ENCODE data around the gene CTDSPL2. TPM values are rescaled to one million over a fixed set of nuclear protein-coding genes. Genes with fewer than 3 reads are reported as not detected.
"Not testable (repeated sequence)": the region's sequence is repeated elsewhere in the genome, so short reads cannot be mapped to it uniquely, and the experiment has no call there.

The CTDSPL2 gene
- total and polyA plus RNA-seq, 5 donors from 2014 or later: 41.3 to 81.8 (median 45.7) TPM

GRCh38 chr15:44453578-44454283, 26.3 kb downstream of the CTDSPL2 start:
- H3K27me3 ChIP-seq (ENCODE audit: control insufficient read depth, insufficient read depth, low read length); H3K27ac ChIP-seq (ENCODE audit: insufficient read depth, low read length, poor library complexity, severe bottlenecking); H3K4me3 Mint-ChIP-seq; H3K4me1 ChIP-seq (ENCODE audit: control insufficient read depth, insufficient read depth, low read length, poor library complexity, severe bottlenecking); H3K36me3 Mint-ChIP-seq; H3K27me3 Mint-ChIP-seq; H3K36me3 ChIP-seq (ENCODE audit: control insufficient read depth, insufficient read depth, low read length); H3K4me3 ChIP-seq (ENCODE audit: low read depth, low read length); DNase-seq; ATAC-seq (ENCODE audit: low read depth in 2 of 2); H3K9me3 Mint-ChIP-seq; H3K9me3 ChIP-seq (ENCODE audit: control insufficient read depth in 2 of 2, low read length in 2 of 2): not testable (repeated sequence)
- Mint-ChIP-seq H3K27ac (peak overlapping the region in 1 of 3 donors; percentile 45), H3K4me1 (peaks cover 24 to 73% (median 48%) of the 10 kb centered on the region in 4 donors)

GRCh38 chr15:44458429-44458828, 31.0 kb downstream of the CTDSPL2 start:
- Histone ChIP-seq H3K9me3 (ENCODE audit: control insufficient read depth in 2 of 2, low read length in 2 of 2) (no peaks in the 10 kb centered on the region), H3K36me3 (ENCODE audit: control insufficient read depth, insufficient read depth, low read length) (peaks cover 35% of the 10 kb centered on the region), H3K27me3 (ENCODE audit: control insufficient read depth, insufficient read depth, low read length) (no peaks in the 10 kb centered on the region), H3K4me1 (ENCODE audit: control insufficient read depth, insufficient read depth, low read length, poor library complexity, severe bottlenecking) (peaks cover 6% of the 10 kb centered on the region), H3K4me3 (ENCODE audit: low read depth, low read length) (no peak overlapping the region), H3K27ac (ENCODE audit: insufficient read depth, low read length, poor library complexity, severe bottlenecking) (no peak overlapping the region)
- Mint-ChIP-seq H3K27me3 (no peaks in the 10 kb centered on the region), H3K27ac (peak overlapping the region in 1 of 3 donors; percentile 13), H3K36me3 (peaks cover 13% of the 10 kb centered on the region), H3K9me3 (no peaks in the 10 kb centered on the region), H3K4me1 (peaks cover 13 to 48% (median 36%) of the 10 kb centered on the region in 4 donors), H3K4me3 (no peak overlapping the region)
- DNase-seq (no peak), ATAC-seq (ENCODE audit: low read depth in 2 of 2) (no peak)

- H3K9me3 ChIP-seq (ENCODE audit: control insufficient read depth in 2 of 2, low read length in 2 of 2): peaks cover 0 to 2% of the 10 kb centered on the region in 2 experiments
- no peaks in the 10 kb centered on the region for H3K4me1 ChIP-seq (ENCODE audit: control insufficient read depth, insufficient read depth, low read length, poor library complexity, severe bottlenecking)
- no peaks in the 10 kb centered on the region for H3K27me3 ChIP-seq (ENCODE audit: control insufficient read depth, insufficient read depth, low read length)
- no peak overlapping the region for H3K27ac ChIP-seq (ENCODE audit: insufficient read depth, low read length, poor library complexity, severe bottlenecking)
- DNase-seq: no peak
- H3K4me3 ChIP-seq (ENCODE audit: low read depth, low read length): no peak overlapping the region
- H3K36me3 ChIP-seq (ENCODE audit: control insufficient read depth, insufficient read depth, low read length): peaks cover 22% of the 10 kb centered on the region
- peak overlapping the region in 1 of 3 donors; percentile 32 for H3K27ac Mint-ChIP-seq
- ATAC-seq (ENCODE audit: low read depth in 2 of 2): no peak
- H3K4me1 Mint-ChIP-seq: peaks cover 23 to 36% (median 25%) of the 10 kb centered on the region in 4 donors
- peaks cover 0 to 4% (median 0%) of the 10 kb centered on the region in 7 donors for H3K9me3 Mint-ChIP-seq
- no peaks in the 10 kb centered on the region for H3K27me3 Mint-ChIP-seq
- H3K4me3 Mint-ChIP-seq: no peak overlapping the region
- peaks cover 14% of the 10 kb centered on the region for H3K36me3 Mint-ChIP-seq
Measured at GRCh38 chr15:44468709-44469385, 41.4 kb downstream of the CTDSPL2 start.

GRCh38 chr15:44471885-44472455, 44.5 kb downstream of the CTDSPL2 start:
- H3K36me3 Mint-ChIP-seq: peaks cover 14% of the 10 kb centered on the region
- peaks cover 0 to 4% (median 0%) of the 10 kb centered on the region in 7 donors for H3K9me3 Mint-ChIP-seq
- ATAC-seq (ENCODE audit: low read depth in 2 of 2) (no peak), DNase-seq (no peak)
- H3K4me1 Mint-ChIP-seq: peaks cover 20 to 27% (median 23%) of the 10 kb centered on the region in 4 donors
- Histone ChIP-seq H3K4me1 (ENCODE audit: control insufficient read depth, insufficient read depth, low read length, poor library complexity, severe bottlenecking) (no peaks in the 10 kb centered on the region), H3K27ac (ENCODE audit: insufficient read depth, low read length, poor library complexity, severe bottlenecking) (no peak overlapping the region), H3K36me3 (ENCODE audit: control insufficient read depth, insufficient read depth, low read length) (peaks cover 14% of the 10 kb centered on the region), H3K4me3 (ENCODE audit: low read depth, low read length) (no peak overlapping the region), H3K27me3 (ENCODE audit: control insufficient read depth, insufficient read depth, low read length) (no peaks in the 10 kb centered on the region), H3K9me3 (ENCODE audit: control insufficient read depth in 2 of 2, low read length in 2 of 2) (peaks cover 0 to 2% of the 10 kb centered on the region in 2 experiments)
- no peak overlapping the region for H3K27ac Mint-ChIP-seq
- no peak overlapping the region for H3K4me3 Mint-ChIP-seq
- no peaks in the 10 kb centered on the region for H3K27me3 Mint-ChIP-seq

- no peaks in the 10 kb centered on the region for H3K9me3 ChIP-seq (ENCODE audit: control insufficient read depth in 2 of 2, low read length in 2 of 2)
- peaks cover 20 to 39% (median 30%) of the 10 kb centered on the region in 4 donors for H3K4me1 Mint-ChIP-seq
- no peak overlapping the region for H3K4me3 Mint-ChIP-seq
- ATAC-seq (ENCODE audit: low read depth in 2 of 2): no peak
- DNase-seq: no peak
- peaks cover under 1% of the 10 kb centered on the region for H3K36me3 ChIP-seq (ENCODE audit: control insufficient read depth, insufficient read depth, low read length)
- H3K36me3 Mint-ChIP-seq: peaks cover 6% of the 10 kb centered on the region
- H3K4me3 ChIP-seq (ENCODE audit: low read depth, low read length): no peak overlapping the region
- no peaks in the 10 kb centered on the region for H3K27me3 Mint-ChIP-seq
- no peaks in the 10 kb centered on the region for H3K27me3 ChIP-seq (ENCODE audit: control insufficient read depth, insufficient read depth, low read length)
- H3K27ac Mint-ChIP-seq: no peak overlapping the region
- no peaks in the 10 kb centered on the region for H3K4me1 ChIP-seq (ENCODE audit: control insufficient read depth, insufficient read depth, low read length, poor library complexity, severe bottlenecking)
- no peak overlapping the region for H3K27ac ChIP-seq (ENCODE audit: insufficient read depth, low read length, poor library complexity, severe bottlenecking)
- no peaks in the 10 kb centered on the region for H3K9me3 Mint-ChIP-seq
Measured at GRCh38 chr15:44479343-44479742, 51.9 kb downstream of the CTDSPL2 start.

- Mint-ChIP-seq H3K36me3 (peaks cover 7% of the 10 kb centered on the region), H3K27me3 (no peaks in the 10 kb centered on the region), H3K4me3 (no peak overlapping the region), H3K27ac (peak overlapping the region in 2 of 3 donors; percentile 44 to 65), H3K9me3 (no peaks in the 10 kb centered on the region), H3K4me1 (peaks cover 20 to 39% (median 29%) of the 10 kb centered on the region in 4 donors)
- Histone ChIP-seq H3K36me3 (ENCODE audit: control insufficient read depth, insufficient read depth, low read length) (peaks cover 26% of the 10 kb centered on the region), H3K4me1 (ENCODE audit: control insufficient read depth, insufficient read depth, low read length, poor library complexity, severe bottlenecking) (no peaks in the 10 kb centered on the region), H3K4me3 (ENCODE audit: low read depth, low read length) (no peak overlapping the region), H3K27ac (ENCODE audit: insufficient read depth, low read length, poor library complexity, severe bottlenecking) (no peak overlapping the region), H3K9me3 (ENCODE audit: control insufficient read depth in 2 of 2, low read length in 2 of 2) (no peaks in the 10 kb centered on the region), H3K27me3 (ENCODE audit: control insufficient read depth, insufficient read depth, low read length) (no peaks in the 10 kb centered on the region)
- ATAC-seq (ENCODE audit: low read depth in 2 of 2) (no peak), DNase-seq (no peak)
Measured at GRCh38 chr15:44482090-44482489, 54.7 kb downstream of the CTDSPL2 start.

GRCh38 chr15:44485880-44486279, 58.5 kb downstream of the CTDSPL2 start:
- Mint-ChIP-seq H3K4me1 (peaks cover 16 to 36% (median 22%) of the 10 kb centered on the region in 4 donors), H3K27ac (peak overlapping the region in 2 of 3 donors; percentile 67 to 70), H3K27me3 (no peaks in the 10 kb centered on the region), H3K9me3 (no peaks in the 10 kb centered on the region), H3K36me3 (peaks cover 31% of the 10 kb centered on the region), H3K4me3 (no peak overlapping the region)
- Histone ChIP-seq H3K9me3 (ENCODE audit: control insufficient read depth in 2 of 2, low read length in 2 of 2) (no peaks in the 10 kb centered on the region), H3K27me3 (ENCODE audit: control insufficient read depth, insufficient read depth, low read length) (no peaks in the 10 kb centered on the region), H3K4me1 (ENCODE audit: control insufficient read depth, insufficient read depth, low read length, poor library complexity, severe bottlenecking) (no peaks in the 10 kb centered on the region), H3K36me3 (ENCODE audit: control insufficient read depth, insufficient read depth, low read length) (peaks cover 49% of the 10 kb centered on the region), H3K4me3 (ENCODE audit: low read depth, low read length) (no peak overlapping the region), H3K27ac (ENCODE audit: insufficient read depth, low read length, poor library complexity, severe bottlenecking) (no peak overlapping the region)
- DNase-seq: no peak
- no peak for ATAC-seq (ENCODE audit: low read depth in 2 of 2)

Measured in CD4-positive, CD25-positive, alpha-beta regulatory T cell (primary cell).